PC-3 (cell line): Measurements from ENCODE around the gene ZNF76. TPM values are rescaled to one million over a fixed set of nuclear protein-coding genes. Genes with fewer than 3 reads are reported as not detected.

ENCODE experiments used
- ATAC-seq: fragments of 200-7000 bp; cut with Tn5 transposase; 2 replicates; pipeline ENCODE4 v1.9.1; 2020; ENCODE audit warnings: mild to moderate bottlenecking, moderate library complexity
- BruUV-seq: library from RNA; stranded (reverse); fragments of 400-500 nt; replicated peaks from 2 replicates; lab custom pipeline; 2021; lab: Mats Ljungman, UMichigan
- CTCF ChIA-PET: fragments of 300-600 bp; sonication (Branson Sonifier 250); formaldehyde crosslinking; loops from one replicate; lab custom pipeline; 2022; ENCODE audit warnings: antibody characterized with exemption; lab: Charles Lee
- POLR2A ChIA-PET: fragments of 300-600 bp; sonication (Branson Sonifier 250); formaldehyde crosslinking; loops from one replicate; lab custom pipeline; 2022; ENCODE audit warnings: antibody characterized with exemption; ENCODE audit not compliant: unreplicated experiment; lab: Charles Lee
- DNase-seq: peaks from one replicate; pipeline ENCODE4 v3.0.0-alpha.2; 2015
- H2AFZ ChIP-seq: fragments of 300-600 bp; sonication (generic); 2 replicates; pipeline ENCODE4 v1.6.0; 2016; ENCODE audit warnings: antibody characterized with exemption, low read length
- H3F3A ChIP-seq: fragments of 300-600 bp; sonication (generic); one replicate; pipeline ENCODE4 v1.6.0; 2017; ENCODE audit warnings: antibody characterized with exemption, low read length, control low read depth, mild to moderate bottlenecking; ENCODE audit not compliant: unreplicated experiment
- H3K27ac ChIP-seq: fragments of 300-600 bp; sonication (generic); 2 replicates; pipeline ENCODE4 v1.5.1; 2016; ENCODE audit warnings: mild to moderate bottlenecking, low read length
- H3K27me3 ChIP-seq: fragments of 300-600 bp; sonication (generic); 2 replicates; pipeline ENCODE4 v1.6.1; 2016; ENCODE audit warnings: low read length, mixed read lengths
- H3K36me3 ChIP-seq: fragments of 300-600 bp; sonication (generic); 2 replicates; pipeline ENCODE4 v1.6.1; 2016; ENCODE audit warnings: low read depth, mixed run types, low read length, mixed read lengths
- H3K4me1 ChIP-seq: fragments of 300-600 bp; sonication (generic); 2 replicates; pipeline ENCODE4 v1.5.1; 2016; ENCODE audit warnings: low read length; ENCODE audit not compliant: insufficient read depth
- H3K4me2 ChIP-seq: fragments of 300-600 bp; sonication (generic); 2 replicates; pipeline ENCODE4 v1.6.0; 2016; ENCODE audit warnings: low read length
- H3K4me3 ChIP-seq: fragments of 300-600 bp; sonication (generic); 2 replicates; pipeline ENCODE4 v1.5.1; 2016; ENCODE audit warnings: mild to moderate bottlenecking, low read length, mixed read lengths
- H3K79me2 ChIP-seq: fragments of 300-600 bp; sonication (generic); 2 replicates; pipeline ENCODE4 v1.6.1; 2017; ENCODE audit warnings: low read length, mixed read lengths
- H3K9ac ChIP-seq: fragments of 300-600 bp; sonication (generic); 2 replicates; pipeline ENCODE4 v1.6.0; 2016; ENCODE audit warnings: mild to moderate bottlenecking, low read length
- H3K9me2 ChIP-seq: fragments of 300-600 bp; sonication (generic); replicated peaks from 2 replicates; pipeline ENCODE4 v1.6.1; 2016; ENCODE audit warnings: mixed run types, low read length, mixed read lengths
- H3K9me3 ChIP-seq: fragments of 300-600 bp; sonication (generic); 2 replicates; pipeline ENCODE4 v1.6.1; 2016; ENCODE audit warnings: low read length, mixed read lengths
- H4K20me1 ChIP-seq: fragments of 300-600 bp; sonication (generic); 2 replicates; pipeline ENCODE4 v1.6.1; 2016; ENCODE audit warnings: low read length, mixed read lengths
- CTCF ChIP-seq: fragments of 300-600 bp; sonication (generic); conservative IDR thresholded peaks from 2 replicates; pipeline ENCODE4 v1.5.1; 2017; ENCODE audit warnings: antibody characterized with exemption, low read depth, mild to moderate bottlenecking, low read length
- EZH2 ChIP-seq: fragments of 300-600 bp; sonication (generic); IDR thresholded peaks from one replicate; pipeline ENCODE4 v1.6.1; 2017; ENCODE audit warnings: antibody characterized with exemption, mild to moderate bottlenecking, low read length; ENCODE audit not compliant: unreplicated experiment
- EZH2phosphoT487 ChIP-seq: fragments of 300-600 bp; sonication (generic); IDR thresholded peaks from 2 replicates; pipeline ENCODE4 v1.6.1; 2018; ENCODE audit warnings: mild to moderate bottlenecking, antibody characterized with exemption, low read length, borderline replicate concordance
- intact Hi-C: fragments of 100-400 bp; cut with micrococcal nuclease; formaldehyde crosslinking; loops from 2 replicates; pipeline ENCODE4 v1.9.0; 2023
- total RNA-seq: library from RNA; depleted of rRNA; stranded (reverse); fragments of >200 nt; gene quantifications from 2 replicates; pipeline ENCODE4 v1.2.3, GENCODE V29; 2014

Gene ZNF76
- total RNA-seq, 1 experiment from 2014 or later: 20.8 TPM

GRCh38 chr6:35215665-35216411, 43.7 kb upstream of the ZNF76 start:
- Histone ChIP-seq H3K4me3 (no peak overlapping the region), H3K36me3 (no peaks in the 10 kb centered on the region), H3K9me3 (no peaks in the 10 kb centered on the region), H3K27ac (no peak overlapping the region), H3F3A (no peaks in the 10 kb centered on the region), H2AFZ (no peak overlapping the region), H3K4me2 (no peak overlapping the region), H4K20me1 (no peaks in the 10 kb centered on the region), H3K27me3 (no peaks in the 10 kb centered on the region), H3K79me2 (no peaks in the 10 kb centered on the region), H3K4me1 (peaks cover 13% of the 10 kb centered on the region; the same call in 1 of the 2 replicates), H3K9ac (no peak overlapping the region), H3K9me2 (no peaks in the 10 kb centered on the region)
- DNase-seq: no peak
- intact Hi-C loops: no loop called here
- TF ChIP-seq CTCF (no peak), EZH2phosphoT487 (no peak), EZH2 (no peak)
- ChIA-PET POLR2A (no interaction called here), CTCF (no interaction called here)
- no peak for ATAC-seq
- BruUV-seq: no TSS peak

- H3K27ac ChIP-seq: no peak overlapping the region
- DNase-seq (no peak), ATAC-seq (no peak)
- peaks cover 13% of the 10 kb centered on the region; the same call in 1 of the 2 replicates for H3K4me1 ChIP-seq
- no peaks in the 10 kb centered on the region for H3K9me2 ChIP-seq
- no peaks in the 10 kb centered on the region for H3K27me3 ChIP-seq
- intact Hi-C loops: no loop called here
- H3F3A ChIP-seq: no peaks in the 10 kb centered on the region
- BruUV-seq: no TSS peak
- H3K36me3 ChIP-seq: no peaks in the 10 kb centered on the region
- H3K4me3 ChIP-seq: no peak overlapping the region
- no peaks in the 10 kb centered on the region for H3K9me3 ChIP-seq
- no peaks in the 10 kb centered on the region for H4K20me1 ChIP-seq
- H3K79me2 ChIP-seq: no peaks in the 10 kb centered on the region
- no peak overlapping the region for H3K4me2 ChIP-seq
- no peak overlapping the region for H3K9ac ChIP-seq
- POLR2A ChIA-PET: no interaction called here
- TF ChIP-seq CTCF (no peak), EZH2phosphoT487 (no peak)
- CTCF ChIA-PET: no interaction called here
- H2AFZ ChIP-seq: no peak overlapping the region
These were observed 43.2 kb upstream of the ZNF76 start for GRCh38 chr6:35216412-35216732.
